NB4 (cell line): ENCODE results near the gene GRIN2B.

ENCODE experiments used
- CTCF ChIP-seq: IDR thresholded peaks from one replicate; pipeline ENCODE4 v1.5.1; 2012; ENCODE audit warnings: low read depth, low read length
- POLR2A ChIP-seq: IDR thresholded peaks from 2 replicates; pipeline ENCODE4 v1.6.1; 2011; ENCODE audit warnings: mild to moderate bottlenecking; ENCODE audit not compliant: insufficient read length; ENCODE audit errors: extremely low read depth

GRCh38 chr12:13947276-13947946 is 34.0 kb downstream of the GRIN2B start:
- no peak for TF ChIP-seq CTCF
- TF ChIP-seq POLR2A, result no peak
